HepG2 (cell line): ENCODE data around the gene TTC29. TPM values are rescaled to one million over a fixed set of nuclear protein-coding genes. Genes with fewer than 3 reads are reported as not detected.

Experiments used
- ATAC-seq: fragments of 200-7000 bp; cut with Tn5 transposase; 3 replicates; pipeline ENCODE4 v1.9.1; 2020; ENCODE audit warnings: mild to moderate bottlenecking, moderate library complexity
- BruUV-seq: library from RNA; stranded (reverse); fragments of 400-500 nt; replicated peaks from 2 replicates; lab custom pipeline; 2021; lab: Mats Ljungman, UMichigan
- CTCF ChIA-PET: fragments of 300-600 bp; formaldehyde crosslinking; extraction: SDS; loops from one replicate; lab custom pipeline; 2021; ENCODE audit warnings: low total read pairs, inconsistent platforms, low intra/inter-chr PET ratio; lab: Yijun Ruan, JAX
- POLR2A ChIA-PET: fragments of 350-600 bp; sonication (Branson Sonifier 250); formaldehyde crosslinking; loops from one replicate; lab custom pipeline; 2020; ENCODE audit warnings: antibody characterized with exemption, inconsistent platforms; lab: Yijun Ruan, JAX
- DNase-seq: peaks from one replicate; pipeline ENCODE4 v3.0.0-alpha.2; 2015; ENCODE audit warnings: low spot score
- FAIRE-seq: peaks from 3 replicates; lab custom pipeline; 2011; peaks lifted over from hg19 to GRCh38; lab: Jason Lieb, UNC
- H2AFZ ChIP-seq: one replicate; pipeline ENCODE4 v1.6.1; 2011; ENCODE audit warnings: low read length, inconsistent platforms
- H3K27ac ChIP-seq: fragments of 300-600 bp; 3 replicates; pipeline ENCODE4 v1.8.0; 2011; ENCODE audit warnings: mixed run types, mild to moderate bottlenecking, mixed read lengths, low read length, inconsistent platforms; ENCODE audit not compliant: insufficient read depth; ENCODE audit errors: extremely low read length
- H3K27me3 ChIP-seq, 2 experiments: fragments of 200-600 bp in 1 of 2; 2 replicates in 1 of 2; 3 replicates in 1 of 2; pipeline versions ENCODE4 v1.6.0 to v1.8.0; 2011; ENCODE audit warnings: low read length in 2 of 2, mild to moderate bottlenecking in 2 of 2, moderate library complexity in 2 of 2, inconsistent platforms in 1 of 2; ENCODE audit not compliant: insufficient read depth in 2 of 2, control insufficient read depth in 1 of 2
- H3K36me3 ChIP-seq, 2 experiments: fragments of 200-600 bp in 1 of 2; replicated peaks in 1 of 2; 2 replicates in 1 of 2; 3 replicates in 1 of 2; pipeline versions ENCODE4 v1.5.1 to v1.8.0; 2011; ENCODE audit warnings: low read length in 2 of 2, inconsistent platforms in 1 of 2; ENCODE audit not compliant: insufficient read depth in 2 of 2, control insufficient read depth in 1 of 2
- H3K4me1 ChIP-seq: 2 replicates; pipeline ENCODE4 v1.5.1; 2012; ENCODE audit warnings: low read length, inconsistent platforms; ENCODE audit not compliant: insufficient read depth
- H3K4me2 ChIP-seq: 2 replicates; pipeline ENCODE4 v1.6.0; 2011; ENCODE audit warnings: low read depth, low read length, inconsistent platforms
- H3K4me3 ChIP-seq, 3 experiments: fragments of 200-600 bp in 1 of 3; sonication (generic), shearing (Covaris generic) in 1 of 3; replicated peaks in 1 of 3; 2 replicates each; pipeline ENCODE4 v1.5.1; 2011 to 2016; ENCODE audit warnings: low read length in 3 of 3, inconsistent platforms in 2 of 3, low read depth in 2 of 3, mild to moderate bottlenecking in 2 of 3, control low read depth in 1 of 3, mixed read lengths in 1 of 3; ENCODE audit not compliant: insufficient read depth in 1 of 3
- H3K79me2 ChIP-seq: one replicate; pipeline ENCODE4 v1.6.1; 2011; ENCODE audit warnings: low read length, inconsistent platforms; ENCODE audit not compliant: insufficient read depth
- H3K9ac ChIP-seq: 2 replicates; pipeline ENCODE4 v1.6.0; 2011; ENCODE audit warnings: mild to moderate bottlenecking, low read depth, low read length, inconsistent platforms; ENCODE audit not compliant: insufficient read depth
- H3K9me3 ChIP-seq: 2 replicates; pipeline ENCODE4 v1.5.1; 2012; ENCODE audit warnings: mild to moderate bottlenecking, low read length
- H4K20me1 ChIP-seq: 2 replicates; pipeline ENCODE4 v1.6.0; 2011; ENCODE audit warnings: inconsistent platforms, mild to moderate bottlenecking, low read length, moderate library complexity; ENCODE audit not compliant: insufficient read depth
- BRCA1 ChIP-seq: sonication (generic); formaldehyde crosslinking; IDR thresholded peaks from 2 replicates; pipeline ENCODE4 v1.4.0; 2020; ENCODE audit warnings: missing genetic modification reagents
- GFI1 ChIP-seq: sonication (generic); formaldehyde crosslinking; IDR thresholded peaks from 2 replicates; pipeline ENCODE4 v1.5.0; 2020; ENCODE audit warnings: missing genetic modification reagents, mild to moderate bottlenecking, borderline replicate concordance
- GZF1 ChIP-seq: sonication (generic); formaldehyde crosslinking; IDR thresholded peaks from 2 replicates; pipeline ENCODE4 v1.5.1; 2020; ENCODE audit warnings: mild to moderate bottlenecking, missing genetic modification reagents
- HOXD1 ChIP-seq: sonication (generic); formaldehyde crosslinking; IDR thresholded peaks from 2 replicates; pipeline ENCODE4 v1.5.0; 2020; ENCODE audit warnings: missing genetic modification reagents
- MTA3 ChIP-seq: sonication (generic); formaldehyde crosslinking; IDR thresholded peaks from 2 replicates; pipeline ENCODE4 v1.4.0; 2020; ENCODE audit warnings: missing genetic modification reagents
- RBM39 ChIP-seq: fragments of 200-400 bp; formaldehyde crosslinking; IDR thresholded peaks from one replicate; pipeline ENCODE4 v1.6.1; 2018; ENCODE audit warnings: antibody characterized with exemption, mild to moderate bottlenecking, low read depth, low read length; ENCODE audit not compliant: poor library complexity, severe bottlenecking
- TOE1 ChIP-seq: sonication (generic); formaldehyde crosslinking; IDR thresholded peaks from 2 replicates; pipeline ENCODE4 v1.4.0; 2020; ENCODE audit warnings: mild to moderate bottlenecking, missing genetic modification reagents
- TSC22D2 ChIP-seq: sonication (generic); formaldehyde crosslinking; IDR thresholded peaks from 2 replicates; pipeline ENCODE4 v1.5.1; 2020; ENCODE audit warnings: missing genetic modification reagents, mild to moderate bottlenecking, borderline replicate concordance
- ZMYM2 ChIP-seq: sonication (generic); formaldehyde crosslinking; IDR thresholded peaks from 2 replicates; pipeline ENCODE4 v1.8.0; 2022; ENCODE audit warnings: mild to moderate bottlenecking, missing genetic modification reagents
- ZMYM3 ChIP-seq: sonication (generic); formaldehyde crosslinking; IDR thresholded peaks from 2 replicates; pipeline ENCODE4 v1.5.1; 2020; ENCODE audit warnings: mild to moderate bottlenecking, missing genetic modification reagents
- ZNF20 ChIP-seq: sonication (generic); formaldehyde crosslinking; IDR thresholded peaks from 2 replicates; pipeline ENCODE4 v1.4.0; 2020; ENCODE audit warnings: mild to moderate bottlenecking, moderate library complexity, missing genetic modification reagents
- ZNF713 ChIP-seq: sonication (generic); formaldehyde crosslinking; IDR thresholded peaks from 2 replicates; pipeline ENCODE4 v1.4.0; 2020; ENCODE audit warnings: mild to moderate bottlenecking, missing genetic modification reagents
- ZNF747 ChIP-seq: sonication (generic); formaldehyde crosslinking; IDR thresholded peaks from 2 replicates; pipeline ENCODE4 v1.8.1; 2023; ENCODE audit warnings: missing genetic modification reagents, mild to moderate bottlenecking, borderline replicate concordance
- WGBS: methylation state at CpG from one replicate; pipeline ENCODE4 v1.1.6; 2017; ENCODE audit warnings: low lambda C conversion rate; 5-methylcytosine and 5-hydroxymethylcytosine counted together
- in situ Hi-C: cut with HindIII; loops from 2 replicates; pipeline ENCODE4 v1.10.0; 2017; ENCODE audit warnings: low pct_unique_long_range_greater_than_20kb; ENCODE audit not compliant: extremely low pct_ligation_motif_present
- intact Hi-C: fragments of 100-400 bp; cut with micrococcal nuclease; formaldehyde crosslinking; loops from one replicate; pipeline ENCODE4 v1.10.0; 2022; ENCODE audit not compliant: unreplicated experiment
- polyA plus RNA-seq, 8 experiments: library from polyadenylated mRNA; depleted of rRNA in 3 of 8; stranded (reverse) in 7 of 8; unstranded in 1 of 8; fragments of >200 nt; fragmentation: Illumina TruSeq in 4 of 8; extraction: Trizol in 4 of 8; gene quantifications; 2 replicates each; pipeline versions ENCODE4 v1.2.1 to v1.2.3, GENCODE V29; 2011 to 2016; ENCODE audit warnings: low read depth in 4 of 8, missing spikeins in 1 of 8, mixed read lengths in 1 of 8; ENCODE audit not compliant: insufficient read depth in 1 of 8
- total RNA-seq, 5 experiments: library from RNA; depleted of rRNA; stranded (reverse); fragments of >200 nt; fragmentation: Illumina TruSeq; extraction: Trizol; gene quantifications; 2 replicates each; pipeline ENCODE4 v1.2.3, GENCODE V29; 2016; ENCODE audit warnings: low read depth in 1 of 5
- TF ChIP-seq, protein P1 (sequence below): fragments of 450-650 bp; IDR thresholded peaks from 2 replicates; pipeline ENCODE4 v1.6.1; 2017
- TF ChIP-seq, protein P2 (sequence below): sonication (generic); formaldehyde crosslinking; IDR thresholded peaks from 2 replicates; pipeline ENCODE4 v1.5.0; 2020; ENCODE audit warnings: missing genetic modification reagents, mild to moderate bottlenecking, borderline replicate concordance
- TF ChIP-seq, protein P3 (sequence below): sonication (generic); formaldehyde crosslinking; conservative IDR thresholded peaks from 2 replicates; pipeline ENCODE4 v1.8.0; 2022; ENCODE audit warnings: low read depth, missing genetic modification reagents
- TF ChIP-seq, protein P4 (sequence below): sonication (generic); formaldehyde crosslinking; IDR thresholded peaks from 2 replicates; pipeline ENCODE4 v1.4.0; 2020; ENCODE audit warnings: missing genetic modification reagents

Gene TTC29
- total and polyA plus RNA-seq, 2 of the 13 experiments (the other 11 are each of a cell fraction or from before 2014, with no cell fraction given): not detected

DNA sequence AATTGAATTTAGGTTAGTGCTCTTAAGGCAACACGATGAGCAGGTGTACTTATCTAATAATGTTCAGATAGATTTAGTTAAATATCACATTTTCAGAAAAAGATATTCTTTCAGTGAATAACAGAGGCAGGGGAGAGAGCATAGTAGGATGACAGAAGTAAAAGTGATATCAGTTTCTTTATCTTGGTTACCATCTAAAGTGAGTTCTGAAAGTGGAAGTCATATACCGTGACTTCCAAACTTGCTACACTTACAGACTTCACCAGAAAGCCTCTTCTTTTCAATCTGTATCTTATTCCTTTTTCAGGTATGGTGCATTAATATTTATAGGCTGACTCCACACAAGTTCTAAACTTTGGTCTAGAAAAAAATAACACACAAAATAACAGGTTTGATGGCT lies 182.1 kb downstream of the TTC29 start:
- Histone ChIP-seq H3K4me1 (no peaks in the 10 kb centered on the region), H3K79me2 (no peaks in the 10 kb centered on the region), H3K9ac (no peak overlapping the region), H3K4me3 (no peak overlapping the region), H3K9me3 (no peaks in the 10 kb centered on the region), H3K4me2 (no peak overlapping the region), H2AFZ (no peak overlapping the region), H3K27ac (no peak overlapping the region), H3K27me3 (no peaks in the 10 kb centered on the region), H3K36me3 (no peaks in the 10 kb centered on the region), H4K20me1 (no peaks in the 10 kb centered on the region)
- ATAC-seq (no peak), DNase-seq (no peak), FAIRE-seq (no peak)
- 3% methylated on average over 2 of the region's 2 CpGs for WGBS
- ChIA-PET POLR2A (no interaction called here), CTCF (no interaction called here)
- no TSS peak for BruUV-seq
- TF ChIP-seq TOE1 (CRISPR knock-in tag): no peak
- no peak for TF ChIP-seq ZNF20 (CRISPR knock-in tag)
- TF ChIP-seq, protein P1, sequence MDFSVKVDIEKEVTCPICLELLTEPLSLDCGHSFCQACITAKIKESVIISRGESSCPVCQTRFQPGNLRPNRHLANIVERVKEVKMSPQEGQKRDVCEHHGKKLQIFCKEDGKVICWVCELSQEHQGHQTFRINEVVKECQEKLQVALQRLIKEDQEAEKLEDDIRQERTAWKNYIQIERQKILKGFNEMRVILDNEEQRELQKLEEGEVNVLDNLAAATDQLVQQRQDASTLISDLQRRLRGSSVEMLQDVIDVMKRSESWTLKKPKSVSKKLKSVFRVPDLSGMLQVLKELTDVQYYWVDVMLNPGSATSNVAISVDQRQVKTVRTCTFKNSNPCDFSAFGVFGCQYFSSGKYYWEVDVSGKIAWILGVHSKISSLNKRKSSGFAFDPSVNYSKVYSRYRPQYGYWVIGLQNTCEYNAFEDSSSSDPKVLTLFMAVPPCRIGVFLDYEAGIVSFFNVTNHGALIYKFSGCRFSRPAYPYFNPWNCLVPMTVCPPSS: no peak
- TF ChIP-seq ZMYM2 (CRISPR knock-in tag): no peak
- TF ChIP-seq, protein P2, sequence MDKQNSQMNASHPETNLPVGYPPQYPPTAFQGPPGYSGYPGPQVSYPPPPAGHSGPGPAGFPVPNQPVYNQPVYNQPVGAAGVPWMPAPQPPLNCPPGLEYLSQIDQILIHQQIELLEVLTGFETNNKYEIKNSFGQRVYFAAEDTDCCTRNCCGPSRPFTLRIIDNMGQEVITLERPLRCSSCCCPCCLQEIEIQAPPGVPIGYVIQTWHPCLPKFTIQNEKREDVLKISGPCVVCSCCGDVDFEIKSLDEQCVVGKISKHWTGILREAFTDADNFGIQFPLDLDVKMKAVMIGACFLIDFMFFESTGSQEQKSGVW: no peak
- TF ChIP-seq TSC22D2 (CRISPR knock-in tag): no peak
- TF ChIP-seq, protein P3, sequence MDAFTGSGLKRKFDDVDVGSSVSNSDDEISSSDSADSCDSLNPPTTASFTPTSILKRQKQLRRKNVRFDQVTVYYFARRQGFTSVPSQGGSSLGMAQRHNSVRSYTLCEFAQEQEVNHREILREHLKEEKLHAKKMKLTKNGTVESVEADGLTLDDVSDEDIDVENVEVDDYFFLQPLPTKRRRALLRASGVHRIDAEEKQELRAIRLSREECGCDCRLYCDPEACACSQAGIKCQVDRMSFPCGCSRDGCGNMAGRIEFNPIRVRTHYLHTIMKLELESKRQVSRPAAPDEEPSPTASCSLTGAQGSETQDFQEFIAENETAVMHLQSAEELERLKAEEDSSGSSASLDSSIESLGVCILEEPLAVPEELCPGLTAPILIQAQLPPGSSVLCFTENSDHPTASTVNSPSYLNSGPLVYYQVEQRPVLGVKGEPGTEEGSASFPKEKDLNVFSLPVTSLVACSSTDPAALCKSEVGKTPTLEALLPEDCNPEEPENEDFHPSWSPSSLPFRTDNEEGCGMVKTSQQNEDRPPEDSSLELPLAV (CRISPR knock-in tag): no peak
- TF ChIP-seq GFI1 (CRISPR knock-in tag): no peak
- TF ChIP-seq, protein P4, sequence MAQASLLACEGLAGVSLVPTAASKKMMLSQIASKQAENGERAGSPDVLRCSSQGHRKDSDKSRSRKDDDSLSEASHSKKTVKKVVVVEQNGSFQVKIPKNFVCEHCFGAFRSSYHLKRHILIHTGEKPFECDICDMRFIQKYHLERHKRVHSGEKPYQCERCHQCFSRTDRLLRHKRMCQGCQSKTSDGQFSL (CRISPR knock-in tag): no peak
- no peak for TF ChIP-seq HOXD1 (CRISPR knock-in tag)
- no peak for TF ChIP-seq ZNF713 (CRISPR knock-in tag)
- no peak for TF ChIP-seq BRCA1 (CRISPR knock-in tag)
- TF ChIP-seq MTA3 (CRISPR knock-in tag): no peak
- no peak for TF ChIP-seq ZMYM3 (CRISPR knock-in tag)
- no peak for TF ChIP-seq ZNF747 (CRISPR knock-in tag)
- TF ChIP-seq RBM39: no peak
- TF ChIP-seq GZF1: no peak
- in situ Hi-C loops (no loop called here), intact Hi-C loops (no loop called here)
